Measurements from ENCODE around the gene SRPK2.

GRCh38 chr7:105413887-105414437 is 25.2 kb upstream of the SRPK2 start:
- TF ChIP-seq HDGF (IDR thresholded peaks at IDR 0.05; ENCODE audit: borderline replicate concordance) (no peak), FOXA1 (IDR thresholded peaks at IDR 0.05) (no peak), FOXM1 (IDR thresholded peaks at IDR 0.05; ENCODE audit: borderline replicate concordance) (no peak), PKNOX1 (IDR thresholded peaks at IDR 0.05) (no peak), L3MBTL2 (conservative IDR thresholded peaks at IDR 0.05) (no peak), SUZ12 (IDR thresholded peaks at IDR 0.05) (no peak)

All from HEK293T (cell line).